DND-41 (cell line): ENCODE data around the gene RDH16.

ENCODE experiments used
- CTCF ChIP-seq: IDR thresholded peaks from 2 replicates; pipeline ENCODE4 v1.5.1; 2012; ENCODE audit warnings: borderline replicate concordance, low read length, moderate library complexity, mild to moderate bottlenecking; ENCODE audit not compliant: poor library complexity, severe bottlenecking; ENCODE audit errors: extremely low read depth
- EZH2 ChIP-seq: IDR thresholded peaks from 3 replicates; pipeline ENCODE4 v1.6.1; 2012; ENCODE audit warnings: borderline replicate concordance, low read depth, mild to moderate bottlenecking, moderate library complexity, low read length, inconsistent platforms; ENCODE audit not compliant: severe bottlenecking

GRCh38 chr12:56955631-56956256, 1.7 kb downstream of the RDH16 start:
- TF ChIP-seq CTCF (no peak), EZH2 (no peak)
